ENCODE measurements around the gene LARGE1.

LARGE1 gene

DNA sequence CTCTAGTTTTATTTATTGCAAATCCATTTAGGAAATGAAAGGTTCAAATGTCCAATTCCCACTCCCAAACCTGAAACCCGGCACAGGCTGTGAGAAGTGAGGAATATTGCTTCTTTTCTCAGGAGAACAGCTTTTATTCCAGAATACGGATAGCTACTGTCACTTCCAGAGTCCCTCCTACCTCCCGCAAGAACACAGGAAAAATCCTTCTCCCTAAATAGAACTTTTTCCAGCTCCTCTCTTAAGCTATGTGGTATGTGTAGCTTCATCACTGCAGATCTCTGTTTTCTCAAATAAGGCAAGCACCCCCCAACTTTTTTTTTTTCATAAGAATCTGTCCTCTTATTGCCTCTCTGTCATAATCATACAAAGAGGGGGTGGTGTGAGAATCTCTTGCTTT lies 126.8 kb downstream of the LARGE1 start:
- H3K9me3 Mint-ChIP-seq: peaks cover 67% of the 10 kb centered on the region
- no peak for DNase-seq (ENCODE audit: low spot score)
- no peaks in the 10 kb centered on the region for H3K4me1 Mint-ChIP-seq (ENCODE audit: low read depth)
- no peaks in the 10 kb centered on the region for H3K27me3 Mint-ChIP-seq (ENCODE audit: low read depth)
- no peaks in the 10 kb centered on the region for H3K36me3 Mint-ChIP-seq (ENCODE audit: low read depth)
- no peak overlapping the region for H3K4me3 Mint-ChIP-seq
- no peak overlapping the region for H3K27ac Mint-ChIP-seq

DNA sequence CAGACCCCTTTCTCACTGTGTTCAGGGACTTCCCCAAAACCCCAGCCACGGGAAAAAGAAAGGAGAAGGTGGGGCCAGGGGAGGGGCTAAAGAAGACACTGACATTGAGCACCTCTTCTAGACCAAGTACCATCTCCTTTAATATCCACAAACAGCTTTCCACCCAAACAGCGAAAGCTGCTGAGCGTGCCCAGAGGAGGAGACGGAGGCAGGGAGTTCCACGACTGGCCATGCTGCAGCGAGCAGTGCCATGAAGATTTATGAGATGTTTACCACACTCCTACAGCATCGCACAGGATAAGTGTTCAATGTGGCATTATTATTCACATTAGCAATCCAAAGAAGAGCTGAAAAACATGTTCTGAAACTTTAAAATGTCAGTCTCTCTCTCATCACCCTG lies 127.4 kb downstream of the LARGE1 start:
- no peaks in the 10 kb centered on the region for H3K36me3 Mint-ChIP-seq (ENCODE audit: low read depth)
- H3K4me1 Mint-ChIP-seq (ENCODE audit: low read depth): no peaks in the 10 kb centered on the region
- no peak overlapping the region for H3K27ac Mint-ChIP-seq
- H3K9me3 Mint-ChIP-seq: peaks cover 69% of the 10 kb centered on the region
- no peak for DNase-seq (ENCODE audit: low spot score)
- no peak overlapping the region for H3K4me3 Mint-ChIP-seq
- no peaks in the 10 kb centered on the region for H3K27me3 Mint-ChIP-seq (ENCODE audit: low read depth)

DNA sequence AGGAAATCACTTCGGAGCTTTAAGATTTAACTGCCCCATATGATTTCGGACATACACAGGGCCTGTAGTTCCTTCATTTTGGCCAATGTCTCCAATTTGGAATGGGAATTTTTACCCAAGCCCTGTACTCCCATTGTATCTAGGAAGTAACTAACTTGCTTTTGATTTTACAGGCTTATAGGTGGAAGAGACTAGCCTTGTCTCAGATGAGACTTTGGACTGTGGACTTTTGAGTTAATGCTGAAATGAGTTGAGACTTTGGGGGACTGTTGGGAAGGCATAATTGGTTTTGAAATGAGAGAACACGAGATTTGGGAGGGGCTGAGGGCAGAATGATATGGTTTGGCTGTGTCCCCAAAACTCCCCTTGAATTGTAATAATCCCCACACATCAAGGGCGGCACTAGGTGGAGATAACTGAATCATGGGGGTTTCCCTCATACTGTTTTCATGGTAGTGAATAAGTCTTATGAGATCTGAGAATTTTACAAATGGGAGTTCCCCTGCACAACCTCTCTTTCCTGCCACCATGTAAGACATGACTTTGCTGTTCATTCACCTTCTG lies 130.5 kb downstream of the LARGE1 start:
- no peaks in the 10 kb centered on the region for H3K36me3 Mint-ChIP-seq (ENCODE audit: low read depth)
- peaks cover 59% of the 10 kb centered on the region for H3K9me3 Mint-ChIP-seq
- no peaks in the 10 kb centered on the region for H3K27me3 Mint-ChIP-seq (ENCODE audit: low read depth)
- DNase-seq (ENCODE audit: low spot score): no peak
- no peak overlapping the region for H3K27ac Mint-ChIP-seq
- H3K4me1 Mint-ChIP-seq (ENCODE audit: low read depth): no peaks in the 10 kb centered on the region
- no peak overlapping the region for H3K4me3 Mint-ChIP-seq

GRCh38 chr22:33788927-33789326 lies 131.3 kb downstream of the LARGE1 start:
- DNase-seq (ENCODE audit: low spot score): no peak
- H3K9me3 Mint-ChIP-seq: peaks cover 58% of the 10 kb centered on the region
- no peak overlapping the region for H3K4me3 Mint-ChIP-seq
- H3K27me3 Mint-ChIP-seq (ENCODE audit: low read depth): no peaks in the 10 kb centered on the region
- no peak overlapping the region for H3K27ac Mint-ChIP-seq
- H3K36me3 Mint-ChIP-seq (ENCODE audit: low read depth): no peaks in the 10 kb centered on the region
- no peaks in the 10 kb centered on the region for H3K4me1 Mint-ChIP-seq (ENCODE audit: low read depth)

GRCh38 chr22:33787645-33788456 lies 132.4 kb downstream of the LARGE1 start:
- Mint-ChIP-seq H3K27ac (no peak overlapping the region), H3K9me3 (peaks cover 59% of the 10 kb centered on the region), H3K27me3 (ENCODE audit: low read depth) (no peaks in the 10 kb centered on the region), H3K4me3 (no peak overlapping the region), H3K4me1 (ENCODE audit: low read depth) (no peaks in the 10 kb centered on the region), H3K36me3 (ENCODE audit: low read depth) (no peaks in the 10 kb centered on the region)
- no peak for DNase-seq (ENCODE audit: low spot score)

- H3K36me3 Mint-ChIP-seq (ENCODE audit: low read depth): no peaks in the 10 kb centered on the region
- no peaks in the 10 kb centered on the region for H3K4me1 Mint-ChIP-seq (ENCODE audit: low read depth)
- peaks cover 53% of the 10 kb centered on the region for H3K9me3 Mint-ChIP-seq
- DNase-seq (ENCODE audit: low spot score): no peak
- H3K27me3 Mint-ChIP-seq (ENCODE audit: low read depth): no peaks in the 10 kb centered on the region
- H3K4me3 Mint-ChIP-seq: no peak overlapping the region
- H3K27ac Mint-ChIP-seq: no peak overlapping the region
Observed at GRCh38 chr22:33786149-33786548, 134.1 kb downstream of the LARGE1 start.

DNA sequence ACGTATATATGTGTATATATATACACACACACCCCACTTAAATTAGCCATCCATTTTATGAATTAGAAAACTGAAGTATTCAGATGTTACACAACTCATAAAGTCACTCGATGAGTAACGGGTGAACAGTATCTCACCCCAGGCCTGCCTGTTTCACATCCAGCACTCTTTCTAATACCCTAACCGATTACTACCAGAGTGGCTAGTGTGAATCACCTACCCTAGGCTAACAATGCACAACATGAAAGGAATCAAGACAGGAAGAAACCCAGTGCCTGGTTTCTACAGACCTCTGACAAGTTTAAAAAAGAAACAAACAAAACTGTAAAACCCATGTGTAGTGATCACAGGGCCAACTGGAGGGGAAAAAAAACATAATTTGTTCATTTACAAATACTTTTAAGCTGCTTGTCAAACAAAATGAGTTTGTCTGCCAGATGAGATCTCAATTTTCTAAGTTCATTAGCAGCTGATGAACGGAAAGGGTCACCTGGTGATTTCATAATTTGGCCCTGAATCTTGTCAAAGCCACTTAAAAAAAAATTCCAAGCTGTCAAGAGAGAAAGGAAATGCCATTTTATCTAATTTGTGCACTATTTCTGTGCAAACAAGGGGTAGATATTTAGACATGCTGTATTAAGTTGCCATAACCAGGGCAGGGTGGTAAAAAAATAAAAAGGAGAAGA lies 134.8 kb downstream of the LARGE1 start:
- no peak overlapping the region for H3K4me3 Mint-ChIP-seq
- H3K27ac Mint-ChIP-seq: no peak overlapping the region
- DNase-seq (ENCODE audit: low spot score): no peak
- H3K36me3 Mint-ChIP-seq (ENCODE audit: low read depth): no peaks in the 10 kb centered on the region
- no peaks in the 10 kb centered on the region for H3K4me1 Mint-ChIP-seq (ENCODE audit: low read depth)
- H3K9me3 Mint-ChIP-seq: peaks cover 53% of the 10 kb centered on the region
- H3K27me3 Mint-ChIP-seq (ENCODE audit: low read depth): no peaks in the 10 kb centered on the region

DNA sequence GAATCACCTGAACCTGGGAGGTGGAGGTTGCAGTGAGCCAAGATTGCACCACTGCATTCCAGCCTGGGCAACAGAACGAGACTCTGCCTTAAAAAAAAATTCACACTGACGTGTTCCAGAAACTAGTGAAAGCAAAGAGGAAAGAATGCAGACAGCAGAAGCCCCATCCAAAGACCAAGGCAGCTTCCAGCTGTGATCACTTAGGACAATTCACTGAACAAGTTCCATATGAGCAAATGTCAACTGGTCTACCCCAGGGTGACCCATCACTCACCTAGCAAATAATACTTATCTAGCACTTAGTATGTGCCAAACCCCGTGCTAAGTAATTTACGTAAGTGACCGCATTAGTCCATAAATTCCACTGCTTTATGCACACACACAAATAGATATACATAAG lies 138.9 kb downstream of the LARGE1 start:
- Mint-ChIP-seq H3K9me3 (peaks cover 26% of the 10 kb centered on the region), H3K27ac (no peak overlapping the region), H3K4me3 (no peak overlapping the region), H3K27me3 (ENCODE audit: low read depth) (no peaks in the 10 kb centered on the region), H3K36me3 (ENCODE audit: low read depth) (no peaks in the 10 kb centered on the region), H3K4me1 (ENCODE audit: low read depth) (no peaks in the 10 kb centered on the region)
- no peak for DNase-seq (ENCODE audit: low spot score)

DNA sequence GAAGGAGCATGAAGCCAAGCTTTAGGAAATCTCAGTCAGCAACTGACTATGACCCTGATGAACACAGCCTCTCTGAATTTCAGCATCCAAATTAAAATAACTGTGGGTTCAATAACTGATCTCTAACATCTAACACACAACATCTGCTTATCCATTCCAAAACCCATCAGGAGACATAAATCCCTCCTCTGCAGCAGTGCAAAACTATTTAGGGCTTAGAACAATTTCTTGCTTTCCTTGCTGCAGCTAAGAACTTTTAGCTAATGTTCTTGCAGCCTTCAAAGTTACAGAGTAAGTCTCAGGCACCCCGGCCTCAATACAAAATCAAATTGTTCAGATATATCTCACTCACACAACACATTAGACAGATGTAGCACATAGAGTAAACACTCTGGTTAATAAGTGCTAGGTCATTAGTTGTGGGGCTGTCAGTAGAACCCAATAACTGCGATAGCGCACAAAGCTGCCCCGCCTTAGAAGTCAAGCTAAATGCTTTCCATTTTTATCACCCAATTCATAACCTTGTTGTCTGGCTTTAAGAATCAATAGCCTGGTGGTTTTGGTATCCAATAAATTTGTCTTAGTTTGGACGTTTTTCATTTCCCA lies 139.6 kb downstream of the LARGE1 start:
- Mint-ChIP-seq H3K4me3 (no peak overlapping the region), H3K27me3 (ENCODE audit: low read depth) (no peaks in the 10 kb centered on the region), H3K27ac (no peak overlapping the region), H3K36me3 (ENCODE audit: low read depth) (no peaks in the 10 kb centered on the region), H3K9me3 (peaks cover 30% of the 10 kb centered on the region), H3K4me1 (ENCODE audit: low read depth) (no peaks in the 10 kb centered on the region)
- no peak for DNase-seq (ENCODE audit: low spot score)

DNA sequence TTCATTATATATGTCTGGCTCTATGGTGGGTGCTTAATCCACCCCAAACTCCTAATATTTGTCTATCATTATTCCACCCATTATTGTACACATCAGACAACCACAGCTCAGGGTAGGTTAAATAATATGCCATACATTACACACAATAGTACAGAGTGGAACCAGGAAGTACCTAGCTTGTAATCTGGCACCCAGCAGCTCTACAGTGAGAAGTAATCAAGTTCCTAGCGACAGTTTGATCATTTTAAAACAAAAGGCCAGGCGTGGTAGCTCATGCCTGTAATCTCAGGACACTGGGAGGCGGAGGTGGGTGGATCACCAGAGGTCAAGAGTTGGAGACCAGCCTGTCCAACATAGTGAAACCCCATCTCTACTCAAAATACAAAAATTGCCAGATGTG lies 141.0 kb downstream of the LARGE1 start:
- Mint-ChIP-seq H3K27me3 (ENCODE audit: low read depth) (no peaks in the 10 kb centered on the region), H3K4me3 (no peak overlapping the region), H3K36me3 (ENCODE audit: low read depth) (no peaks in the 10 kb centered on the region), H3K4me1 (ENCODE audit: low read depth) (no peaks in the 10 kb centered on the region), H3K9me3 (peaks cover 29% of the 10 kb centered on the region), H3K27ac (no peak overlapping the region)
- DNase-seq (ENCODE audit: low spot score): no peak

DNA sequence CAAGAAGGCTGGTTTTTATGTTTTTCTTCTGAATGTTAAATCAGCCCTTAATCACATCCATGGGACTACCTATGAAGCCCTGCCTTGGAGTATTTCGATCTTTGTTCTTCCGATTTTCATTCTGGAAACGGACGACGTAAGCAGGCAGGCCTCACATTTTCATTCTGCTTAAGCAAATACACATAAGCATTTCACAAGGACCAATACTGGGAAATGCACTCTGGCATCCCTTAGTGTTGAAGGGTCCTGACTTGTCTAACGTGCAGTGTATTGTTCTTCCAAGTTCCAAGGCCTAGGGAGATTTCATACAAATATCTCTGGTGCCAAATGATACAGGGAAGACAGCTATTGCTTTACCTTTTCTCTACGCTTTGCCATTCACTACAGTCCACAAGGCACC lies 143.8 kb downstream of the LARGE1 start:
- H3K9me3 Mint-ChIP-seq: peaks cover 28% of the 10 kb centered on the region
- no peak for DNase-seq (ENCODE audit: low spot score)
- H3K27me3 Mint-ChIP-seq (ENCODE audit: low read depth): no peaks in the 10 kb centered on the region
- H3K4me1 Mint-ChIP-seq (ENCODE audit: low read depth): no peaks in the 10 kb centered on the region
- no peaks in the 10 kb centered on the region for H3K36me3 Mint-ChIP-seq (ENCODE audit: low read depth)
- H3K27ac Mint-ChIP-seq: no peak overlapping the region
- no peak overlapping the region for H3K4me3 Mint-ChIP-seq

GRCh38 chr22:33774781-33775180 lies 145.5 kb downstream of the LARGE1 start:
- H3K27me3 Mint-ChIP-seq (ENCODE audit: low read depth): no peaks in the 10 kb centered on the region
- H3K4me3 Mint-ChIP-seq: no peak overlapping the region
- H3K36me3 Mint-ChIP-seq (ENCODE audit: low read depth): no peaks in the 10 kb centered on the region
- H3K27ac Mint-ChIP-seq: no peak overlapping the region
- peaks cover 21% of the 10 kb centered on the region for H3K9me3 Mint-ChIP-seq
- no peak for DNase-seq (ENCODE audit: low spot score)
- no peaks in the 10 kb centered on the region for H3K4me1 Mint-ChIP-seq (ENCODE audit: low read depth)

DNA sequence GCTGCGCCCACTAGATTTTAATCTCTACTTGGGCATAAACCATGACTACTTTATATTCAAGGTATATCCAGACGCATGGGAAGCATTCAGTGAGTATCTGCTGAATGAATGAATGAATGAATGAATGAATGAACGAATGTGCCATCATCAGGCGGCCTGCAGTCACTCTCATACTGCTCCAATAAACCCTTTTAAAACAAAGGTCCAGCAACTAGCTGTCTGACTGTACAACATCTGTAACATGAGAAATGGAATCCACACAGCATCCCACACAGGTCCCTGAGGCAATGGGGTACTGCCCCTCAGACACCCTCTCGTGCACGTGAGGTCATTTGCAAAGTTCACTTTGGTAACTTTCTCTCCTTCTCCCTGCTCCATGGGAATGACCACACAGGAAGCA lies 147.5 kb downstream of the LARGE1 start:
- Mint-ChIP-seq H3K4me3 (no peak overlapping the region), H3K36me3 (ENCODE audit: low read depth) (no peaks in the 10 kb centered on the region), H3K27ac (no peak overlapping the region), H3K4me1 (ENCODE audit: low read depth) (no peaks in the 10 kb centered on the region), H3K27me3 (ENCODE audit: low read depth) (no peaks in the 10 kb centered on the region), H3K9me3 (peaks cover 17% of the 10 kb centered on the region)
- no peak for DNase-seq (ENCODE audit: low spot score)

DNA sequence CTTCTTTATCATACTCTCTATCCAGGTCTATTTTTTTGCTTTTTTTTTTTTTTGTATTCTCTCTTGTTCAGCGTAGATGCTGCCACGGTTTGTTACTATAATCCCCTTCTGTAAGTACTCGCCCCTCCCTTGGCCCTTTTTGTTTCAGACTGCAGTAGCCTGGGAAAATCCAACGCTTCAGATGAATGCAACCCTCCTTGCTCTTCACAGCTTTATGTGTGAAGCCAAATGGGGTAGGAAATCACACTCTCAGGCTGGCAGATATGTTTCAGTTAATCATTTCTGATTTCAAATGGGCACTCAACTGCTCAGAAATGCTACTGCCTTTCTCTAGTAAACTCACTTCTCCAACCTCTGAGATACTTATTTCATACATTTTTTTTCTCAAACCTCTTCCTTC lies 149.1 kb downstream of the LARGE1 start:
- Mint-ChIP-seq H3K27ac (no peak overlapping the region), H3K4me1 (ENCODE audit: low read depth) (no peaks in the 10 kb centered on the region), H3K4me3 (no peak overlapping the region), H3K36me3 (ENCODE audit: low read depth) (no peaks in the 10 kb centered on the region), H3K9me3 (peaks cover 17% of the 10 kb centered on the region), H3K27me3 (ENCODE audit: low read depth) (no peaks in the 10 kb centered on the region)
- no peak for DNase-seq (ENCODE audit: low spot score)
